NCI-H128 (cell line): Measurements from ENCODE around the gene ROCK2.

Experiments used
- DNase-seq: peaks from one replicate; lab custom pipeline; 2025; ENCODE audit not compliant: unreplicated experiment; lab: John Stamatoyannopoulos, UW

ROCK2 gene

GRCh38 chr2:11157296-11157695, 187.1 kb downstream of the ROCK2 start:
- DNase-seq, result no peak

- DNase-seq, result no peak
Measured at GRCh38 chr2:11156396-11157075, 187.9 kb downstream of the ROCK2 start.

- peak; percentile 82 for DNase-seq
Measured at GRCh38 chr2:11155381-11156035, 188.9 kb downstream of the ROCK2 start, which contains the start of gene SLC66A3. SLC66A3 (plus strand) TSS chr2:11155467; CDS start chr2:11155547, 80 bp downstream.

- DNase-seq, result peak; percentile 82
Measured at GRCh38 chr2:11154923-11155380, 189.5 kb downstream of the ROCK2 start.

GRCh38 chr2:11154016-11154922, 190.2 kb downstream of the ROCK2 start:
- DNase-seq, result no peak

- DNase-seq, result no peak
Measured at GRCh38 chr2:11152591-11152990, 191.8 kb downstream of the ROCK2 start.

GRCh38 chr2:11147263-11147662, 197.2 kb downstream of the ROCK2 start:
- no peak for DNase-seq

GRCh38 chr2:11146076-11146475, 198.4 kb downstream of the ROCK2 start:
- DNase-seq, result no peak

GRCh38 chr2:11145350-11145749, 199.1 kb downstream of the ROCK2 start:
- DNase-seq, result no peak

- DNase-seq, result no peak
Measured at GRCh38 chr2:11144738-11145079, 199.7 kb downstream of the ROCK2 start.

- DNase-seq, result no peak
Measured at GRCh38 chr2:11144077-11144737, 200.2 kb downstream of the ROCK2 start.

GRCh38 chr2:11142987-11143386, 201.4 kb downstream of the ROCK2 start:
- DNase-seq, result no peak

GRCh38 chr2:11142330-11142729, 202.1 kb downstream of the ROCK2 start:
- no peak for DNase-seq

- no peak for DNase-seq
Measured at GRCh38 chr2:11141319-11141718, 203.1 kb downstream of the ROCK2 start.

- no peak for DNase-seq
Measured at GRCh38 chr2:11140492-11140891, 203.9 kb downstream of the ROCK2 start.

GRCh38 chr2:11134349-11134748, 210.1 kb downstream of the ROCK2 start:
- DNase-seq, result no peak

GRCh38 chr2:11133936-11134320, 210.5 kb downstream of the ROCK2 start:
- DNase-seq, result no peak

- no peak for DNase-seq
Measured at GRCh38 chr2:11133238-11133935, 211.0 kb downstream of the ROCK2 start.

- DNase-seq, result no peak
Measured at GRCh38 chr2:11132036-11132671, 212.3 kb downstream of the ROCK2 start.
